T-cell (primary cell): Measurements from ENCODE around the gene GCN1. TPM values are rescaled to one million over a fixed set of nuclear protein-coding genes. Genes with fewer than 3 reads are reported as not detected.

Experiments used
- ATAC-seq, 4 experiments: fragments of 200-7000 bp in 3 of 4; fragments of 150-1000 bp in 1 of 4; cut with Tn5 transposase; replicated peaks in 1 of 4; 1 replicate in 3 of 4; 2 replicates in 1 of 4; pipeline ENCODE4 v1.10.0; 2021; ENCODE audit warnings: moderate library complexity in 3 of 4, mild to moderate bottlenecking in 2 of 4, moderate number of reproducible peaks in 1 of 4
- CTCF ChIA-PET, 2 donors: fragments of 300-600 bp; sonication (Branson Sonifier 250); formaldehyde crosslinking; loops; one replicate each; lab custom pipeline; 2022; ENCODE audit warnings: antibody characterized with exemption in 2 of 2; lab: Charles Lee
- POLR2A ChIA-PET, 2 donors: fragments of 300-600 bp; sonication (Branson Sonifier 250); formaldehyde crosslinking; loops; one replicate each; lab custom pipeline; 2022; ENCODE audit warnings: antibody characterized with exemption in 2 of 2; lab: Charles Lee
- DNase-seq, 35 experiments: peaks; one replicate each; pipeline versions ENCODE4 v3.0.0 to v3.0.0-alpha.2; 2013 to 2023
- H3K27ac ChIP-seq: one replicate; pipeline ENCODE4 v1.5.1; 2013; ENCODE audit warnings: low read length
- H3K27me3 ChIP-seq, 2 experiments: replicated peaks in 1 of 2; 1 replicate in 1 of 2; 2 replicates in 1 of 2; pipeline versions ENCODE4 v1.6.1 to v1.7.0; 2013; ENCODE audit warnings: low read length in 1 of 2, mixed read lengths in 1 of 2; ENCODE audit not compliant: control insufficient read depth in 2 of 2, insufficient read depth in 2 of 2; ENCODE audit errors: extremely low read depth in 1 of 2
- H3K36me3 ChIP-seq, 2 donors: 1 replicate in 1 of 2; 2 replicates in 1 of 2; pipeline versions ENCODE4 v1.6.1 to v1.7.0; 2013; ENCODE audit warnings: low read length in 1 of 2; ENCODE audit not compliant: control insufficient read depth in 2 of 2, insufficient read depth in 1 of 2; ENCODE audit errors: extremely low read depth in 1 of 2
- H3K4me1 ChIP-seq, 2 experiments: 1 replicate in 1 of 2; 2 replicates in 1 of 2; pipeline versions ENCODE4 v1.6.1 to v1.7.0; 2013; ENCODE audit warnings: low read length in 2 of 2, mixed read lengths in 1 of 2; ENCODE audit not compliant: insufficient read depth in 2 of 2, control insufficient read depth in 1 of 2; ENCODE audit errors: extremely low read depth in 1 of 2
- H3K4me3 ChIP-seq, 2 donors: 1 replicate in 1 of 2; 2 replicates in 1 of 2; pipeline versions ENCODE4 v1.5.1 to v1.7.0; 2013; ENCODE audit warnings: mild to moderate bottlenecking in 2 of 2, low read length in 1 of 2, moderate library complexity in 1 of 2; ENCODE audit not compliant: control insufficient read depth in 1 of 2; ENCODE audit errors: extremely low read depth in 1 of 2
- H3K9me3 ChIP-seq: 2 replicates; pipeline ENCODE4 v1.7.0; 2013
- H3K27ac Mint-ChIP-seq, 2 donors: one replicate each; pipeline ENCODE4 v1.8.0; 2020 to 2021; ENCODE audit warnings: mild to moderate bottlenecking in 2 of 2, mixed read lengths in 2 of 2
- H3K27me3 Mint-ChIP-seq, 2 donors: one replicate each; pipeline ENCODE4 v1.8.0; 2021 to 2022; ENCODE audit warnings: mixed read lengths in 2 of 2
- H3K36me3 Mint-ChIP-seq: one replicate; pipeline ENCODE4 v1.8.0; 2021; ENCODE audit warnings: mixed read lengths
- H3K4me1 Mint-ChIP-seq, 3 donors: one replicate each; pipeline ENCODE4 v1.8.0; 2020 to 2022; ENCODE audit warnings: mixed read lengths in 3 of 3, mild to moderate bottlenecking in 1 of 3
- H3K4me3 Mint-ChIP-seq, 3 donors: one replicate each; pipeline ENCODE4 v1.8.0; 2020 to 2022; ENCODE audit warnings: mild to moderate bottlenecking in 3 of 3, mixed read lengths in 3 of 3, moderate library complexity in 3 of 3
- H3K9me3 Mint-ChIP-seq, 3 donors: one replicate each; pipeline ENCODE4 v1.8.0; 2020 to 2022; ENCODE audit warnings: mixed read lengths in 3 of 3
- WGBS: methylation state at CpG from one replicate; pipeline ENCODE4 v1.1.5; 2013; ENCODE audit warnings: missing lambda C conversion rate; ENCODE audit not compliant: insufficient coverage; 5-methylcytosine and 5-hydroxymethylcytosine counted together
- total RNA-seq, 35 experiments: library from RNA in 6 of 35; stranded (reverse) in 6 of 35; fragments of 120-200 nt in 1 of 35; gene quantifications; one replicate each; pipeline versions ENCODE4 v1.2.1 to v1.2.4 and lab custom pipeline; 2013 to 2026

Gene GCN1
- total RNA-seq, 5 donors from 2014 or later (not counting 1 experiment from before 2014, with no cell fraction given), result 139 to 171 (median 161) TPM

GRCh38 chr12:120183211-120183631, 11.3 kb downstream of the GCN1 start:
- H3K27ac Mint-ChIP-seq, result no peak overlapping the region
- peaks cover 53% of the 10 kb centered on the region for H3K36me3 Mint-ChIP-seq
- no peak for ATAC-seq
- no peaks in the 10 kb centered on the region for H3K9me3 Mint-ChIP-seq
- no peak for DNase-seq
- no peaks in the 10 kb centered on the region for H3K27me3 ChIP-seq
- 100% methylated on average over 5 of the region's 5 CpGs for WGBS
- H3K27me3 Mint-ChIP-seq, result no peaks in the 10 kb centered on the region
- ChIA-PET CTCF (no interaction called here), POLR2A (no interaction called here)
- no peaks in the 10 kb centered on the region for H3K9me3 ChIP-seq
- H3K36me3 ChIP-seq, result peaks cover 22 to 75% of the 10 kb centered on the region in 2 donors
- H3K27ac ChIP-seq, result no peak overlapping the region
- H3K4me3 Mint-ChIP-seq, result no peak overlapping the region
- no peak overlapping the region for H3K4me3 ChIP-seq
- no peaks in the 10 kb centered on the region for H3K4me1 ChIP-seq
- peaks cover 9 to 15% (median 11%) of the 10 kb centered on the region in 3 donors for H3K4me1 Mint-ChIP-seq

DNA sequence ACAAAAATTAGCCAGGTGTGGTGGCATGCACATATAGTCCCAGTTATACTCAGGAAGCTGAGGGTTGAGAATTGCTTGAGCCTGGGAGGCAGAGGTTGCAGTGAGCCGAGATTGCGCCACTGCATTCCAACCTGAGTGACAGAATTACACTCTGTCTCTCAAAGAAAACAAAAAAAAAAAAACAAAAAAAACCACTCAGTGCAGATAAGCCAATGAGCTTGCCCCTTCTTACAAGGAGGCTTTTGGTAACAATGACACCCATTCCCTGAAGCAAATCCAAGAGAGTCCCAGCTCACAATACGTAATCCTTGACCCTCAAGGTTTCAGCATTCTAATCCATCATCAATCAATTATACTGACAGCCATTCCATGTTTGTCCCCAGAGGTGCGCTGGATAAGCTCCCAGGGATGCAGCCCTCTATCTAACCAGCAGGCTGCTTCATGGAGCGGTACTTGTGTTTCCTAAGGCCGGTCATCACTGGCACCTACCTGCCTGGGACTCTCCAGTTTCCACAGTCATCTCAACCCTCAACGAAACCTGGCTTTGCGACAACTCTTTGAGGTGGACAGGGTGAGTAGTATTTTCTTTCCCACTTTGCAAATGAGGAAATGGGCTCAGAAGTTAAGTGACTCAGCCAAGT, 12.4 kb downstream of the GCN1 start:
- POLR2A ChIA-PET, result interaction anchor here (0.6 to 0.7 kb wide), 4 partner anchors 11 to 265 kb away, joined by 4 to 5 read pairs (median 4); no protein-coding TSS in a partner anchor
- H3K27ac ChIP-seq, result no peak overlapping the region
- no peaks in the 10 kb centered on the region for H3K9me3 ChIP-seq
- H3K36me3 Mint-ChIP-seq, result peaks cover 64% of the 10 kb centered on the region
- CTCF ChIA-PET, result no interaction called here
- H3K9me3 Mint-ChIP-seq, result no peaks in the 10 kb centered on the region
- H3K4me3 Mint-ChIP-seq, result no peak overlapping the region
- ATAC-seq (no peak), DNase-seq (no peak)
- peaks cover 9 to 15% (median 11%) of the 10 kb centered on the region in 3 donors for H3K4me1 Mint-ChIP-seq
- 100% methylated on average over 2 of the region's 8 CpGs for WGBS
- no peaks in the 10 kb centered on the region for H3K4me1 ChIP-seq
- no peaks in the 10 kb centered on the region for H3K27me3 Mint-ChIP-seq
- no peaks in the 10 kb centered on the region for H3K27me3 ChIP-seq
- no peak overlapping the region for H3K27ac Mint-ChIP-seq
- no peak overlapping the region for H3K4me3 ChIP-seq
- H3K36me3 ChIP-seq, result peaks cover 28 to 79% of the 10 kb centered on the region in 2 donors

- H3K4me1 ChIP-seq, result no peaks in the 10 kb centered on the region
- H3K36me3 ChIP-seq, result peaks cover 31 to 80% of the 10 kb centered on the region in 2 donors
- DNase-seq (no peak), ATAC-seq (no peak)
- POLR2A ChIA-PET, result no interaction called here
- no peaks in the 10 kb centered on the region for H3K9me3 Mint-ChIP-seq
- H3K4me1 Mint-ChIP-seq, result peaks cover 2 to 9% (median 6%) of the 10 kb centered on the region in 3 donors
- no peak overlapping the region for H3K4me3 ChIP-seq
- no peaks in the 10 kb centered on the region for H3K27me3 ChIP-seq
- H3K27ac Mint-ChIP-seq, result no peak overlapping the region
- H3K9me3 ChIP-seq, result no peaks in the 10 kb centered on the region
- WGBS, result no CpG with 5 or more reads among the region's 7 CpGs
- CTCF ChIA-PET, result no interaction called here
- H3K27ac ChIP-seq, result no peak overlapping the region
- H3K4me3 Mint-ChIP-seq, result no peak overlapping the region
- H3K36me3 Mint-ChIP-seq, result peaks cover 60% of the 10 kb centered on the region
- H3K27me3 Mint-ChIP-seq, result no peaks in the 10 kb centered on the region
Measured at GRCh38 chr12:120180975-120181374, 13.5 kb downstream of the GCN1 start.

DNA sequence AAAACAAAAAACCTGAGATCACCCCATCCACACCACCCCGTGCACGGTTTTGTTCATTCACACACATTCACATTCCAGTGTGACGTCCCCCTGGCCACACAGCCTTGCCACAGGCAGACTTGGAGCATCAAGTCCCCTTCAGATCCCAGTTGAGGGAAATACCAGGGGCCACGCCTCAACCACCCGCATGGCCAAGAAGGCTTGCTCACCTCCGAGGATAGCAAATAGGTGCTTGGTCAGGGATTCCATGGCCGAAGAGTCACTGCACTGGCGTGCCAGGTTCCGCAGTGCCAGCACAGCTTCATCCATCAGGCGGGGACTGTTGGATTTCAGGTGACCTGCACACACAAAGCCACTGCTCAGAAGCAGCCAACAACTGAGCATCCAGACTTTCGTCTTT, 19.0 kb downstream of the GCN1 start:
- Histone ChIP-seq H3K9me3 (no peaks in the 10 kb centered on the region), H3K27me3 (no peaks in the 10 kb centered on the region), H3K36me3 (peaks cover 30 to 82% of the 10 kb centered on the region in 2 donors), H3K4me3 (no peak overlapping the region), H3K4me1 (no peaks in the 10 kb centered on the region), H3K27ac (no peak overlapping the region)
- H3K4me3 Mint-ChIP-seq, result no peak overlapping the region
- POLR2A ChIA-PET, result no interaction called here
- H3K27me3 Mint-ChIP-seq, result no peaks in the 10 kb centered on the region
- 97% methylated on average over 9 of the region's 11 CpGs for WGBS
- DNase-seq (no peak), ATAC-seq (no peak)
- no peak overlapping the region for H3K27ac Mint-ChIP-seq
- H3K9me3 Mint-ChIP-seq, result no peaks in the 10 kb centered on the region
- CTCF ChIA-PET, result interaction anchor here in 1 of 2 donors (0.6 kb wide), 1 partner anchor 25 kb away, joined by 3 read pairs; the partner anchor contains the start of gene RPLP0
- no peaks in the 10 kb centered on the region for H3K4me1 Mint-ChIP-seq
- H3K36me3 Mint-ChIP-seq, result peaks cover 57% of the 10 kb centered on the region

- Mint-ChIP-seq H3K36me3 (peaks cover 60% of the 10 kb centered on the region), H3K4me3 (no peak overlapping the region), H3K9me3 (no peaks in the 10 kb centered on the region), H3K27ac (no peak overlapping the region), H3K4me1 (no peaks in the 10 kb centered on the region), H3K27me3 (no peaks in the 10 kb centered on the region)
- ChIA-PET CTCF (interaction anchor here in 1 of 2 donors (0.6 kb wide), 1 partner anchor 26 kb away, joined by 3 read pairs; the partner anchor contains the start of gene RPLP0), POLR2A (no interaction called here)
- Histone ChIP-seq H3K27ac (no peak overlapping the region), H3K4me3 (no peak overlapping the region), H3K36me3 (peaks cover 30 to 87% of the 10 kb centered on the region in 2 donors), H3K9me3 (no peaks in the 10 kb centered on the region), H3K27me3 (no peaks in the 10 kb centered on the region), H3K4me1 (no peaks in the 10 kb centered on the region)
- ATAC-seq (no peak), DNase-seq (no peak)
- WGBS, result no CpG with 5 or more reads among the region's 5 CpGs
Measured at GRCh38 chr12:120175062-120175461, 19.5 kb downstream of the GCN1 start.

DNA sequence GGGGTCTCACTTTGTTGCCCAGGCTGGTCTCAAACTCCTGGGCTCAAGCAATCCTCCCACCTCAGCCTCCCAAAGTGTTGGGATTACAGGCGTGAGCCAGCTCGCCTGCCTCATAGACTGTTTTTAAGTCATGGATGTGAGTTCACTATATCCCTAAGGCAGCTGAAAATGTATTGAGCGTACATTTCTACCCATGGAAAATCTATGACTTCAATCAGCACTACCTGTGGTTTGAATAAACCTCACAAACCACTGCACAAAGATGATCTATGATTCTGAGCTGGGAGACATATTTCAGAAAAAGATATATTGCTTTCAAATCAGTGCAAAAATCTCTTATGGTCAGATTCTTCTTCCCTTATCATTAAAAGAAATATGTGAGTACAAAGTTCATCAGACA, 22.5 kb downstream of the GCN1 start:
- CTCF ChIA-PET, result interaction anchor here in 1 of 2 donors (0.6 kb wide), 1 partner anchor 273 kb away, joined by 4 read pairs; no protein-coding TSS in a partner anchor
- no peak overlapping the region for H3K27ac Mint-ChIP-seq
- no peaks in the 10 kb centered on the region for H3K4me1 Mint-ChIP-seq
- no peak for ATAC-seq
- POLR2A ChIA-PET, result no interaction called here
- no CpG with 5 or more reads among the region's 3 CpGs for WGBS
- H3K27ac ChIP-seq, result no peak overlapping the region
- no peak for DNase-seq
- no peaks in the 10 kb centered on the region for H3K4me1 ChIP-seq
- no peak overlapping the region for H3K4me3 Mint-ChIP-seq
- peaks cover 28 to 83% of the 10 kb centered on the region in 2 donors for H3K36me3 ChIP-seq
- no peak overlapping the region for H3K4me3 ChIP-seq
- peaks cover 44% of the 10 kb centered on the region for H3K36me3 Mint-ChIP-seq
- H3K27me3 ChIP-seq, result no peaks in the 10 kb centered on the region
- H3K27me3 Mint-ChIP-seq, result no peaks in the 10 kb centered on the region
- no peaks in the 10 kb centered on the region for H3K9me3 ChIP-seq
- H3K9me3 Mint-ChIP-seq, result no peaks in the 10 kb centered on the region
